PC-3 (cell line): ENCODE measurements around the gene ADCY9. TPM values are rescaled to one million over a fixed set of nuclear protein-coding genes. Genes with fewer than 3 reads are reported as not detected.

Source experiments
- ATAC-seq: fragments of 200-7000 bp; cut with Tn5 transposase; 2 replicates; pipeline ENCODE4 v1.9.1; 2020; ENCODE audit warnings: mild to moderate bottlenecking, moderate library complexity
- BruUV-seq: library from RNA; stranded (reverse); fragments of 400-500 nt; replicated peaks from 2 replicates; lab custom pipeline; 2021; lab: Mats Ljungman, UMichigan
- CTCF ChIA-PET: fragments of 300-600 bp; sonication (Branson Sonifier 250); formaldehyde crosslinking; loops from one replicate; lab custom pipeline; 2022; ENCODE audit warnings: antibody characterized with exemption; lab: Charles Lee
- POLR2A ChIA-PET: fragments of 300-600 bp; sonication (Branson Sonifier 250); formaldehyde crosslinking; loops from one replicate; lab custom pipeline; 2022; ENCODE audit warnings: antibody characterized with exemption; ENCODE audit not compliant: unreplicated experiment; lab: Charles Lee
- DNase-seq: peaks from one replicate; pipeline ENCODE4 v3.0.0-alpha.2; 2015
- H2AFZ ChIP-seq: fragments of 300-600 bp; sonication (generic); 2 replicates; pipeline ENCODE4 v1.6.0; 2016; ENCODE audit warnings: antibody characterized with exemption, low read length
- H3F3A ChIP-seq: fragments of 300-600 bp; sonication (generic); one replicate; pipeline ENCODE4 v1.6.0; 2017; ENCODE audit warnings: antibody characterized with exemption, low read length, control low read depth, mild to moderate bottlenecking; ENCODE audit not compliant: unreplicated experiment
- H3K27ac ChIP-seq: fragments of 300-600 bp; sonication (generic); 2 replicates; pipeline ENCODE4 v1.5.1; 2016; ENCODE audit warnings: mild to moderate bottlenecking, low read length
- H3K27me3 ChIP-seq: fragments of 300-600 bp; sonication (generic); 2 replicates; pipeline ENCODE4 v1.6.1; 2016; ENCODE audit warnings: low read length, mixed read lengths
- H3K36me3 ChIP-seq: fragments of 300-600 bp; sonication (generic); 2 replicates; pipeline ENCODE4 v1.6.1; 2016; ENCODE audit warnings: low read depth, mixed run types, low read length, mixed read lengths
- H3K4me1 ChIP-seq: fragments of 300-600 bp; sonication (generic); 2 replicates; pipeline ENCODE4 v1.5.1; 2016; ENCODE audit warnings: low read length; ENCODE audit not compliant: insufficient read depth
- H3K4me2 ChIP-seq: fragments of 300-600 bp; sonication (generic); 2 replicates; pipeline ENCODE4 v1.6.0; 2016; ENCODE audit warnings: low read length
- H3K4me3 ChIP-seq: fragments of 300-600 bp; sonication (generic); 2 replicates; pipeline ENCODE4 v1.5.1; 2016; ENCODE audit warnings: mild to moderate bottlenecking, low read length, mixed read lengths
- H3K79me2 ChIP-seq: fragments of 300-600 bp; sonication (generic); 2 replicates; pipeline ENCODE4 v1.6.1; 2017; ENCODE audit warnings: low read length, mixed read lengths
- H3K9ac ChIP-seq: fragments of 300-600 bp; sonication (generic); 2 replicates; pipeline ENCODE4 v1.6.0; 2016; ENCODE audit warnings: mild to moderate bottlenecking, low read length
- H3K9me2 ChIP-seq: fragments of 300-600 bp; sonication (generic); replicated peaks from 2 replicates; pipeline ENCODE4 v1.6.1; 2016; ENCODE audit warnings: mixed run types, low read length, mixed read lengths
- H3K9me3 ChIP-seq: fragments of 300-600 bp; sonication (generic); 2 replicates; pipeline ENCODE4 v1.6.1; 2016; ENCODE audit warnings: low read length, mixed read lengths
- H4K20me1 ChIP-seq: fragments of 300-600 bp; sonication (generic); 2 replicates; pipeline ENCODE4 v1.6.1; 2016; ENCODE audit warnings: low read length, mixed read lengths
- EZH2 ChIP-seq: fragments of 300-600 bp; sonication (generic); IDR thresholded peaks from one replicate; pipeline ENCODE4 v1.6.1; 2017; ENCODE audit warnings: antibody characterized with exemption, mild to moderate bottlenecking, low read length; ENCODE audit not compliant: unreplicated experiment
- EZH2phosphoT487 ChIP-seq: fragments of 300-600 bp; sonication (generic); IDR thresholded peaks from 2 replicates; pipeline ENCODE4 v1.6.1; 2018; ENCODE audit warnings: mild to moderate bottlenecking, antibody characterized with exemption, low read length, borderline replicate concordance
- intact Hi-C: fragments of 100-400 bp; cut with micrococcal nuclease; formaldehyde crosslinking; loops from 2 replicates; pipeline ENCODE4 v1.9.0; 2023
- total RNA-seq: library from RNA; depleted of rRNA; stranded (reverse); fragments of >200 nt; gene quantifications from 2 replicates; pipeline ENCODE4 v1.2.3, GENCODE V29; 2014
- TF ChIP-seq, protein P1 (sequence below): fragments of 300-600 bp; sonication (generic); conservative IDR thresholded peaks from 2 replicates; pipeline ENCODE4 v1.5.1; 2017; ENCODE audit warnings: antibody characterized with exemption, low read depth, mild to moderate bottlenecking, low read length

The ADCY9 gene
- total RNA-seq, 1 experiment from 2014 or later, result 6.2 TPM

DNA sequence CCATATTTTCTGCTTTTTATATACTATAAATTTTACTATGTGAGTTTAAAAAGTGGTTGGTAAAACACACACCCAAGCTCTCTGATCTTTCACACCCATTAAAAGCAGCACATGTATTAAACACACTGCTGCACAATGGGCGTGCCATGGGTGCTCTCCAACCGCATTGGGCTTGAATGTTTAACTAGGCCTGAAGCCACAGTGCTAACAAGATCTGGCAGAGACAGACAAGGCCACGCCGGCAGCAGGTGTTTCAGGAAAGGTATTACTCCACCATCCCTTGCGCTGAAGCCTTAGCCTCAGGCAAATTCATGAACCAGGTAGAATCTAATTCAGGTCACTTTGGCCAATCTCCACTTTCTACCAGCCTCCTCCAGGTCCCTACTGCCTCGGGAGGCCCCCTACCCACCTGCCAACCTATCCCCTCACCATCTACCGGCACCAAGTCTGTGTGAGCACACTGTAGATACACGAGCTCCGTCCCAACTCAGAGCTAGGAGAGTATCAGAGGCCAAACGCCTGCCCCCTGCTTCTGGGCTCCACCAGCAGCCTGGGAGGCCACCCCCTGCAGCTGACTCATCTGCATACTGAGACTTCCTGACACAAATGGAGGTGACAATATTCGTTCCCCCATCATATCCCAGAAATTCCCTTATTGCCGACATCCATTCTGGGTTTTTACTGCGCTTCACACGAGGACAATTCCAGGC lies 95.0 kb downstream of the ADCY9 start:
- no peak for TF ChIP-seq EZH2phosphoT487
- TF ChIP-seq, protein P1, sequence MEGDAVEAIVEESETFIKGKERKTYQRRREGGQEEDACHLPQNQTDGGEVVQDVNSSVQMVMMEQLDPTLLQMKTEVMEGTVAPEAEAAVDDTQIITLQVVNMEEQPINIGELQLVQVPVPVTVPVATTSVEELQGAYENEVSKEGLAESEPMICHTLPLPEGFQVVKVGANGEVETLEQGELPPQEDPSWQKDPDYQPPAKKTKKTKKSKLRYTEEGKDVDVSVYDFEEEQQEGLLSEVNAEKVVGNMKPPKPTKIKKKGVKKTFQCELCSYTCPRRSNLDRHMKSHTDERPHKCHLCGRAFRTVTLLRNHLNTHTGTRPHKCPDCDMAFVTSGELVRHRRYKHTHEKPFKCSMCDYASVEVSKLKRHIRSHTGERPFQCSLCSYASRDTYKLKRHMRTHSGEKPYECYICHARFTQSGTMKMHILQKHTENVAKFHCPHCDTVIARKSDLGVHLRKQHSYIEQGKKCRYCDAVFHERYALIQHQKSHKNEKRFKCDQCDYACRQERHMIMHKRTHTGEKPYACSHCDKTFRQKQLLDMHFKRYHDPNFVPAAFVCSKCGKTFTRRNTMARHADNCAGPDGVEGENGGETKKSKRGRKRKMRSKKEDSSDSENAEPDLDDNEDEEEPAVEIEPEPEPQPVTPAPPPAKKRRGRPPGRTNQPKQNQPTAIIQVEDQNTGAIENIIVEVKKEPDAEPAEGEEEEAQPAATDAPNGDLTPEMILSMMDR, result no peak
- no peak for TF ChIP-seq EZH2
- Histone ChIP-seq H2AFZ (no peak overlapping the region), H3K4me2 (no peak overlapping the region), H3K27me3 (no peaks in the 10 kb centered on the region), H3K4me1 (0 out of 2 replicates have a peak, but pooled peaks cover 11% of the 10 kb centered on the region), H3K36me3 (no peaks in the 10 kb centered on the region), H3K9me2 (no peaks in the 10 kb centered on the region), H3K27ac (no peak overlapping the region), H3K4me3 (no peak overlapping the region), H3K79me2 (no peaks in the 10 kb centered on the region), H4K20me1 (no peaks in the 10 kb centered on the region), H3K9ac (no peak overlapping the region), H3F3A (no peaks in the 10 kb centered on the region), H3K9me3 (no peaks in the 10 kb centered on the region)
- DNase-seq, result peak; percentile 69
- ATAC-seq, result peak; percentile 99
- intact Hi-C loops, result no loop called here
- no TSS peak for BruUV-seq
- CTCF ChIA-PET, result interaction anchor here (0.6 to 0.9 kb wide), 2 partner anchors 38 to 233 kb away, joined by 3 to 5 read pairs; no protein-coding TSS in a partner anchor
- POLR2A ChIA-PET, result interaction anchor here (0.6 kb wide), 1 partner anchor 145 kb away, joined by 10 read pairs; no protein-coding TSS in a partner anchor

DNA sequence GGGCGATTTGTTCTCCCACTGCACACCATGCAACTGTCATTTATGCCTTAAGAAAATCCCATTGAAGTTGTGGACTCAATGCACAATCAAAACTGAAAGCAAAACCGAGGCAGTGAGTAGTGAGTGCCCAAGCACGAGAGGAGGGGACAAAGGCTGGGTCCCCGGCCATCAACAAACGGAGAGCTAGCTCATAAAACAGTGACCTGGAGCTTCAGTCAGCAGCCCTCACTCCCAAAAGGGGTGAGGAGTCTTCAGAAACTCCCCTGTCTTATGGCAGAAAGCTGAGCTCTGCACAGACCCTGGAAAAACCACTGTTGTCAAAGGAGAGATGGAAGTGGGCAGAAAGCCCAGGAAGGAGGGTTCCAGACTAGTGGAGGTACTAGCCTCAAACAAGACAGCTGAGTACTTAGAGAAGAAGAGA lies 96.9 kb downstream of the ADCY9 start:
- intact Hi-C loops, result no loop called here
- no peaks in the 10 kb centered on the region for H3K9me2 ChIP-seq
- no peaks in the 10 kb centered on the region for H3K79me2 ChIP-seq
- BruUV-seq, result no TSS peak
- H3F3A ChIP-seq, result no peaks in the 10 kb centered on the region
- ATAC-seq, result no peak
- H3K9ac ChIP-seq, result no peak overlapping the region
- POLR2A ChIA-PET, result no interaction called here
- no peaks in the 10 kb centered on the region for H3K36me3 ChIP-seq
- DNase-seq, result no peak
- H3K4me2 ChIP-seq, result no peak overlapping the region
- 0 out of 2 replicates have a peak, but pooled peaks cover 11% of the 10 kb centered on the region for H3K4me1 ChIP-seq
- CTCF ChIA-PET, result no interaction called here
- TF ChIP-seq, protein P1, result no peak
- no peak for TF ChIP-seq EZH2
- TF ChIP-seq EZH2phosphoT487, result no peak
- no peaks in the 10 kb centered on the region for H3K27me3 ChIP-seq
- H4K20me1 ChIP-seq, result no peaks in the 10 kb centered on the region
- H3K27ac ChIP-seq, result no peak overlapping the region
- H3K4me3 ChIP-seq, result no peak overlapping the region
- no peaks in the 10 kb centered on the region for H3K9me3 ChIP-seq
- no peak overlapping the region for H2AFZ ChIP-seq

DNA sequence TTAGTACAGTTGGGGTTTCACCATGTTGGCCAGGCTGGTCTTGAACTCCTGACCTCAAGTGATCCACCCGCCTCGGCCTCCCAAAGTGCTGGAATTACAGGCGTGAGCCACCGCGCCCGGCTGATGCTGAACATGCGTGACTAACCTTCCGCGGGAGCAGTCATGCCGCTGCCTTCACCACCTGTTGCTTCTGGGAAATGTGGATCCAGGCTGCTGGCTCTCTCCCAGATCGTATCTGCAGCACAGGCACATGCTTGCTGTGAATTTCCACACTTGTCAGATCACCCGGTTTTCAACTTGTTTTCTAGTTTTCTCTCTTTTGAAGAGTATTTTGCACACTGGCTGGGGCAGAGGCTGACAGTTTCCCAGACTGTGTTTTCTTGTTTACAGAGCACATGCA lies 97.9 kb downstream of the ADCY9 start:
- no TSS peak for BruUV-seq

More for the DNA sequence above, 97.9 kb downstream of the ADCY9 start:
- Histone ChIP-seq H3K27ac (no peak overlapping the region), H3K4me3 (no peak overlapping the region), H3K36me3 (no peaks in the 10 kb centered on the region), H3K9me3 (no peaks in the 10 kb centered on the region), H3K4me2 (no peak overlapping the region), H4K20me1 (no peaks in the 10 kb centered on the region), H2AFZ (no peak overlapping the region), H3K27me3 (no peaks in the 10 kb centered on the region), H3K9me2 (no peaks in the 10 kb centered on the region), H3F3A (no peaks in the 10 kb centered on the region), H3K9ac (no peak overlapping the region), H3K4me1 (0 out of 2 replicates have a peak, but pooled peaks cover 11% of the 10 kb centered on the region), H3K79me2 (no peaks in the 10 kb centered on the region)
- intact Hi-C loops, result no loop called here
- ChIA-PET POLR2A (no interaction called here), CTCF (no interaction called here)
- TF ChIP-seq EZH2phosphoT487 (no peak), EZH2 (no peak)
- TF ChIP-seq, protein P1, result no peak
- DNase-seq, result no peak
- no peak for ATAC-seq
